HL-60/S4 (cell line): ENCODE data around the gene MYOM1.
"Not testable (repeated sequence)": the region's sequence is repeated elsewhere in the genome, so short reads cannot be mapped to it uniquely, and the experiment has no call there.

Source experiments
- in situ Hi-C: fragments of 300-500 bp; cut with MboI; formaldehyde crosslinking; loops from 2 replicates; pipeline ENCODE4 v1.14.3; 2022; ENCODE audit warnings: low sequenced_read_pairs

The MYOM1 gene

GRCh38 chr18:3061581-3062312, 158.0 kb downstream of the MYOM1 start:
- in situ Hi-C loops = no loop called here

- in situ Hi-C loops = no loop called here
These were observed 158.8 kb downstream of the MYOM1 start for GRCh38 chr18:3060667-3061580.

GRCh38 chr18:3059272-3059671, 160.5 kb downstream of the MYOM1 start:
- in situ Hi-C loops = no loop called here

- in situ Hi-C loops = no loop called here
These were observed 161.2 kb downstream of the MYOM1 start for GRCh38 chr18:3058328-3059191.

- in situ Hi-C loops = no loop called here
These were observed 162.2 kb downstream of the MYOM1 start for GRCh38 chr18:3057526-3057925.

- in situ Hi-C loops = no loop called here
These were observed 163.5 kb downstream of the MYOM1 start for GRCh38 chr18:3056311-3056710.

- in situ Hi-C loops = no loop called here
These were observed 164.0 kb downstream of the MYOM1 start for GRCh38 chr18:3055816-3056215.

- in situ Hi-C loops = no loop called here
These were observed 164.5 kb downstream of the MYOM1 start for GRCh38 chr18:3055186-3055728.

- in situ Hi-C loops = no loop called here
These were observed 165.0 kb downstream of the MYOM1 start for GRCh38 chr18:3054780-3055179.

- in situ Hi-C loops = no loop called here
These were observed 165.6 kb downstream of the MYOM1 start for GRCh38 chr18:3054214-3054613.

- in situ Hi-C loops = no loop called here
These were observed 166.7 kb downstream of the MYOM1 start for GRCh38 chr18:3053081-3053480.

- in situ Hi-C loops = no loop called here
These were observed 167.4 kb downstream of the MYOM1 start for GRCh38 chr18:3052411-3052758.

GRCh38 chr18:3051718-3052410, 167.9 kb downstream of the MYOM1 start:
- in situ Hi-C loops = no loop called here

- in situ Hi-C loops = not testable (repeated sequence)
These were observed 169.8 kb downstream of the MYOM1 start for GRCh38 chr18:3049897-3050454.

GRCh38 chr18:3048820-3049349, 170.9 kb downstream of the MYOM1 start:
- in situ Hi-C loops = no loop called here

GRCh38 chr18:3048121-3048520, 171.6 kb downstream of the MYOM1 start:
- in situ Hi-C loops = no loop called here

GRCh38 chr18:3046216-3046808, 173.5 kb downstream of the MYOM1 start:
- in situ Hi-C loops = no loop called here

GRCh38 chr18:3044931-3045698, 174.7 kb downstream of the MYOM1 start:
- in situ Hi-C loops = no loop called here

- in situ Hi-C loops = no loop called here
These were observed 177.4 kb downstream of the MYOM1 start for GRCh38 chr18:3042379-3042778.
